Fibroblast of villous mesenchyme (primary cell): ENCODE data around the gene CARD19. TPM values are rescaled to one million over a fixed set of nuclear protein-coding genes. Genes with fewer than 3 reads are reported as not detected.

ENCODE experiments used
- DNase-seq: peaks from one replicate; pipeline ENCODE4 v3.0.0-alpha.2; 2010; ENCODE audit warnings: low read depth
- H3K4me3 ChIP-seq: 2 replicates; pipeline ENCODE4 v1.5.1; 2011; ENCODE audit warnings: low read depth, mild to moderate bottlenecking, low read length
- CTCF ChIP-seq: IDR thresholded peaks from 2 replicates; pipeline ENCODE4 v1.5.1; 2012; ENCODE audit warnings: low read depth, mild to moderate bottlenecking, low read length; ENCODE audit not compliant: insufficient read depth
- total RNA-seq: library from RNA; depleted of rRNA; stranded (reverse); fragments of >200 nt; gene quantifications from 2 replicates; pipeline ENCODE4 v1.2.3, GENCODE V29; 2012

The CARD19 gene
- total RNA-seq, 1 donor, result 35.8 TPM

DNA sequence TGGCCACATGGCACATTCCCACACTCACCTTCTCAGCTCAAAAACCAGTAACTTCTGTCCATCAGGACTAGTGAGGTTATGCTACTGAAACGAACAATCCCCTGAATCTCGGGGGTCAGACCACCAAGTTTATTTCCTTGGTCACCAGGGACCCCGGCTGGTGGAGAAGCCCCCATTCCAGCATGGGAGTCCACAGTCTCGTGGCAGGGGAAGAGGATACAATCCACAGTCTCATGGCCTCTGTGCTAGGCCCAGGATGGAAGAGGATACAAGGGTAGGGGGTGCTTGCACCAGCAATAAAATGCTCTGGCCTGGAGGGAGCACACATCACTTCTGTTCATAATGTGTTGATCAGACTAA is 7.4 kb upstream of the CARD19 start:
- TF ChIP-seq CTCF, result no peak
- no peak for DNase-seq
- no peak overlapping the region for H3K4me3 ChIP-seq

DNA sequence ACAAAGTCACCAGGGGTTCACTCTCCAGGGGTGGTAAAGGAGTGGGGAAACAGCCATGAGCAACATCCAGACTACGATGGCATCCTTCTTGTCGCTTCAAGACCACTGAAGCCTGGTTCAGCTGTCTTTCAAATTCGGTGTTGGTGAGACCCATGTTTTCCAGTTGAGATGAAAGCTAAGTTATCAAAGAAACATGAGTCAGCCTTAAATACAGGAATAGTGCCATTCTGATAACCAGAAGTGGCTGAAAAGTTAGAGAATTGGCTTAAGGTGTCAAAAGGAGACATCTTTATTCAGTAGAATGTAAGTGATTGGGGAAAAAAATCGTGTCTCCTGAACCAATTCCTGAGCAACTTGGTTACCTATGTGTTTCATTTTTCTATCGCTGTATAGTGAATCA is 7.0 kb upstream of the CARD19 start:
- no peak overlapping the region for H3K4me3 ChIP-seq
- no peak for DNase-seq
- TF ChIP-seq CTCF, result no peak

- DNase-seq, result no peak
- TF ChIP-seq CTCF, result no peak
- no peak overlapping the region for H3K4me3 ChIP-seq
Observed at GRCh38 chr9:93089481-93089991, 6.5 kb upstream of the CARD19 start.

DNA sequence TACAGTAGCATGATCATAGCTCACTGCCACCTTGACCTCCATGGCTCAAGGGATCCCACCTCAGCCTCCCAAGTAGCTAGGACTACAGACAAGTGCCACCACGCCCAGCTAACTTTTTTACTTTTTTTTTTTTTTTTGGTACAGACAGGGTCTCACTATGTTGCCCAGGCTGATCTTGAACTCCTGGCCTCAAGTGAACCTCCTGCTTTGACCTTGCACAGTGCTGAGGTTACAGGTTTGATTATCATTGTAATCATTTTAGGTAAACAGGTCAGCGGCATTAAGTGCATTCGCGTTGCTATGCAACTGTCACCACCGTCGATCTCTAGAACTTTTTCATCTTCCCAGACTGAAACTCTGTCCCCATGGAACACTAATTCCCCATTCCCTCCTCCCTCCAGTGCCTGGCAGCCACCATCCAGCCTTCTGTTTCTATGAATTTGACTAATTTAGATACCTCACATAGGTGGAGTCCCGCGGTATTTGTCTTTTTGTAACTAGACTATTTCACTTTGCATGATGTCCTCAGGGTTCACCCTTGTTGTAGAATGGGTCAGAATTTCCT is 5.8 kb upstream of the CARD19 start:
- DNase-seq, result no peak
- H3K4me3 ChIP-seq, result no peak overlapping the region
- no peak for TF ChIP-seq CTCF

- no peak for TF ChIP-seq CTCF
- DNase-seq, result no peak
Observed at GRCh38 chr9:93091056-93091452, 5.0 kb upstream of the CARD19 start.

GRCh38 chr9:93091453-93092081 is 4.5 kb upstream of the CARD19 start:
- TF ChIP-seq CTCF, result no peak
- peak; percentile 78 for DNase-seq

More at GRCh38 chr9:93091056-93091452, 5.0 kb upstream of the CARD19 start:
- no peak overlapping the region for H3K4me3 ChIP-seq

More at GRCh38 chr9:93091453-93092081, 4.5 kb upstream of the CARD19 start:
- H3K4me3 ChIP-seq, result no peak overlapping the region
